ENCODE data around the gene TTLL10.

TTLL10 gene

DNA sequence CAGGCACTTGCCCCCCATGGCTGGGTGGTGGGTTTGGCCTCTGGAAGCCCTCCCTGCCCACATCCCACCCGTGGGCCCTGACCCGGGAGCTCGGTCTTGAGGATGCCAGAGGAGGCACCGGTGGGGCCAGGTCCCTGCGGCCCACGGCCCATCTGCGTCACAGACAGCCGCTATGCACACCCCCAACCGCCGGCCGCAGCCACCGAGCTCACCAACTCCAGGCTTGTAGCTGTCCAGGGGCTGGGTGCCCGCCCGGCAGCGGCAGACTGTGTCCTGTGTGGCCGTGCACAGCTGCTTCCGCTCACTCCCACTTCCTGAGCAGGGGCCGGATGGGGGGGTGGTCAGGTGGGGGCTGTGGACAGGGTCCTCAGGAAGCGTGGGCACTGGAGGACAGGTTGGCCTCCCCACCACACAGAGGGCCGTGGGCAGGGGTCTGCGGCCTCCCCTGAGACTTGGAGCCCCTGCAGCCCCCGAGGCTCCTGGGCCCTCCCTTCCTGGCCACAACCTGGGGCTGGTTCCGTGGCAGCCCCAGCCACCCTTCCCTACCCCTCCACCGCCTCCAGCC, 39.2 kb downstream of the TTLL10 start:
- TF ChIP-seq EZH2phosphoT487 (conservative IDR thresholded peaks at IDR 0.05; ENCODE audit: low read length): no peak
- TF ChIP-seq, protein P1, sequence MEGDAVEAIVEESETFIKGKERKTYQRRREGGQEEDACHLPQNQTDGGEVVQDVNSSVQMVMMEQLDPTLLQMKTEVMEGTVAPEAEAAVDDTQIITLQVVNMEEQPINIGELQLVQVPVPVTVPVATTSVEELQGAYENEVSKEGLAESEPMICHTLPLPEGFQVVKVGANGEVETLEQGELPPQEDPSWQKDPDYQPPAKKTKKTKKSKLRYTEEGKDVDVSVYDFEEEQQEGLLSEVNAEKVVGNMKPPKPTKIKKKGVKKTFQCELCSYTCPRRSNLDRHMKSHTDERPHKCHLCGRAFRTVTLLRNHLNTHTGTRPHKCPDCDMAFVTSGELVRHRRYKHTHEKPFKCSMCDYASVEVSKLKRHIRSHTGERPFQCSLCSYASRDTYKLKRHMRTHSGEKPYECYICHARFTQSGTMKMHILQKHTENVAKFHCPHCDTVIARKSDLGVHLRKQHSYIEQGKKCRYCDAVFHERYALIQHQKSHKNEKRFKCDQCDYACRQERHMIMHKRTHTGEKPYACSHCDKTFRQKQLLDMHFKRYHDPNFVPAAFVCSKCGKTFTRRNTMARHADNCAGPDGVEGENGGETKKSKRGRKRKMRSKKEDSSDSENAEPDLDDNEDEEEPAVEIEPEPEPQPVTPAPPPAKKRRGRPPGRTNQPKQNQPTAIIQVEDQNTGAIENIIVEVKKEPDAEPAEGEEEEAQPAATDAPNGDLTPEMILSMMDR (IDR thresholded peaks at IDR 0.05; ENCODE audit: insufficient read depth, low read length, poor library complexity, severe bottlenecking): no peak
- Histone ChIP-seq H3K9ac (ENCODE audit: low read length) (no peak overlapping the region), H3K4me3 (ENCODE audit: insufficient read depth, low read length, poor library complexity, severe bottlenecking) (no peak overlapping the region), H3F3A (ENCODE audit: insufficient read depth) (no peaks in the 10 kb centered on the region), H3K36me3 (ENCODE audit: low read length) (no peaks in the 10 kb centered on the region), H2AFZ (ENCODE audit: low read depth, low read length, severe bottlenecking) (no peak overlapping the region), H3K9me3 (ENCODE audit: insufficient read depth, low read length) (no peaks in the 10 kb centered on the region), H3K27ac (ENCODE audit: low read depth, low read length) (no peak overlapping the region), H3K27me3 (ENCODE audit: low read length) (no peaks in the 10 kb centered on the region), H3K4me2 (ENCODE audit: low read depth, low read length, poor library complexity, severe bottlenecking) (no peak overlapping the region), H4K20me1 (ENCODE audit: low read depth, low read length) (no peaks in the 10 kb centered on the region), H3K9me2 (replicated peaks; ENCODE audit: insufficient read depth, low read length) (no peaks in the 10 kb centered on the region), H3K79me2 (ENCODE audit: insufficient read depth, low read length) (no peaks in the 10 kb centered on the region)

DNA sequence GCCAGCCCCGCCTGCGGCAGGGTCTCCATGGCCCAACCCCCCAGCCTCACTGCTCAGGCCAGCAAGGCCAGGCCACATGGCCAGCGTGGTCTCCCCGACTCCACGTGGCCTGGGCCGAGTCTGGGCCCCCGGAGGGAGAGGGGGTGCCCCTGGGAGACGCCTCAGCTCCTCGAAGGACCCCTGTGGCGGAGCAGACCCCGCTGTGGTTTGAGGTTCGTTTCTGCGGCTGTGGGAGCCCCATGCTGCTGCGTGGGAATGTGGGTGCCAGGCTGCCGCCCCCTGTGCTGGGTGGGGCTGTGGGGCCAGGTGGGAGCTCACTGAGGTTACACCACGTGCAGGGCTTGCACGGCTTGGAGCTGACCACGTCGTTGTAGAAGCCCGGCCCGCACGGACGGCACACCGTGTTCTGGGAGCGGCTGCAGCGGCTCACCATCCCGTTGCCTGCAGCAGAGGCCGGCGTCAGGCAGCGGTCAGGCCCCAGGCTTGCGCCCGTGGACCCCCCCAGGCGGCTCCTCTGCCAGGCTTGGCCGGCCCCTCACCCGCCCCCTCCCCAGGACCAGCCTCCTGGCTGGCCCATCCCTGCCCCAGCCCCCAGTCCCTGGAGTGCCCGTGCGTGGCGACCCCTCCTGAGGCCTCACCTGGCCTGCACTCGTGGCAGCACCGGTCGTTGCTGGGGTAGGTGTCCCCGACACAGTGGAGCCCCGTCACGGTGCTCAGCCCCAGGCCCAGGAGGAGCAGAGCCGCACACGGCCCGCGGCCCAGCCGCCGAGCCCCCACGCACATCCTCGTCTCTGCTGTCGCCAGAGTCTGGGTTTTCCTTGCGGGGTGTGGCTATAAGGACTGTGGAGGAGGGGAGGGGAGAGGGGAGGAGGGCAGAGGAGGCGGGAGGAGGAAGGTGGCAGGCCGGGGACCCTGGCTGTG, 39.9 kb downstream of the TTLL10 start, which contains the start of gene TNFRSF4:
Gene TNFRSF4, minus strand, starts transcription at position 809 of the 921 bp plus-strand sequence. Its CDS starts 26 bp downstream, at position 783.
- no peak within 1 kb of the TSS for H3K27ac ChIP-seq (ENCODE audit: low read depth, low read length)
- no peaks in the 10 kb centered on the region for H3K36me3 ChIP-seq (ENCODE audit: low read length)
- no peaks in the 10 kb centered on the region for H3K79me2 ChIP-seq (ENCODE audit: insufficient read depth, low read length)
- no peaks in the 10 kb centered on the region for H3F3A ChIP-seq (ENCODE audit: insufficient read depth)
- no peak within 1 kb of the TSS for H3K4me3 ChIP-seq (ENCODE audit: insufficient read depth, low read length, poor library complexity, severe bottlenecking)
- H3K9ac ChIP-seq (ENCODE audit: low read length): no peak within 1 kb of the TSS
- no peaks in the 10 kb centered on the region for H4K20me1 ChIP-seq (ENCODE audit: low read depth, low read length)
- no peaks in the 10 kb centered on the region for H3K27me3 ChIP-seq (ENCODE audit: low read length)
- H3K4me2 ChIP-seq (ENCODE audit: low read depth, low read length, poor library complexity, severe bottlenecking): no peak within 1 kb of the TSS
- no peak for TF ChIP-seq EZH2phosphoT487 (conservative IDR thresholded peaks at IDR 0.05; ENCODE audit: low read length)
- TF ChIP-seq, protein P1 (IDR thresholded peaks at IDR 0.05; ENCODE audit: insufficient read depth, low read length, poor library complexity, severe bottlenecking): no peak
- H3K9me3 ChIP-seq (ENCODE audit: insufficient read depth, low read length): no peaks in the 10 kb centered on the region
- no peak within 1 kb of the TSS for H2AFZ ChIP-seq (ENCODE audit: low read depth, low read length, severe bottlenecking)
- no peaks in the 10 kb centered on the region for H3K9me2 ChIP-seq (replicated peaks; ENCODE audit: insufficient read depth, low read length)

DNA sequence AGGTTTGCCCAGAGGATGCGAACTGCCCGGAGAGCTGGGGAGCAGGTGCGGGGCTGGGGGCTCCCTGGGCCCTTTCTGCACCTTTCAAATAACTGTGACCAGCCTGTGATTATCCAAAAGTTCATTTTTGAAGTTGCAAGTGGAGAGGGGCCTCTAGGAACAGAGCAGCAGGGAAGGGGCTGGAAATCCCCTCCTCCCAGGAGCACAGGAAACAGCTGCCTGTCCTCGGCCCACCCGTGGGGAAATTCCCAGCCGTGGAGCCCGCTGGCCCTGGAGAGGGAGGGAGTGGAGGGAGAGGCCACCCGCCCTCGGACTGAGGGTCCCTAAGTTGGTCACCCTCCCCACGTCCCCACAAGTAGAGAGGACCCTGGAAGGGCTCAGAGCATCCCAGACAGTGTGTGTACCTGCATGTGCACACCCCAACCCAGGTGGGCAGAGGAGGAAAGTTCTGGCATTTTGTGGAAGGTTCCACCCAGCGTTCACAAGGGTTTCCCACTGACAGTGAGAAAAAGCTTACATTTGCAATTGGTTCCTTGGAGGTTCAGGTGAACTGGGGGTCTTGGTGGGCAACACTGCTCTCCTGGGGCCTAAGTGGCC, 41.5 kb downstream of the TTLL10 start:
- no peaks in the 10 kb centered on the region for H3K9me3 ChIP-seq (ENCODE audit: insufficient read depth, low read length)
- no peaks in the 10 kb centered on the region for H3K27me3 ChIP-seq (ENCODE audit: low read length)
- no peak for TF ChIP-seq EZH2phosphoT487 (conservative IDR thresholded peaks at IDR 0.05; ENCODE audit: low read length)
- TF ChIP-seq, protein P1 (IDR thresholded peaks at IDR 0.05; ENCODE audit: insufficient read depth, low read length, poor library complexity, severe bottlenecking): no peak
- no peaks in the 10 kb centered on the region for H4K20me1 ChIP-seq (ENCODE audit: low read depth, low read length)
- no peaks in the 10 kb centered on the region for H3K36me3 ChIP-seq (ENCODE audit: low read length)
- no peak overlapping the region for H3K27ac ChIP-seq (ENCODE audit: low read depth, low read length)
- no peak overlapping the region for H2AFZ ChIP-seq (ENCODE audit: low read depth, low read length, severe bottlenecking)
- no peaks in the 10 kb centered on the region for H3K79me2 ChIP-seq (ENCODE audit: insufficient read depth, low read length)
- no peaks in the 10 kb centered on the region for H3F3A ChIP-seq (ENCODE audit: insufficient read depth)
- H3K4me2 ChIP-seq (ENCODE audit: low read depth, low read length, poor library complexity, severe bottlenecking): no peak overlapping the region
- no peaks in the 10 kb centered on the region for H3K9me2 ChIP-seq (replicated peaks; ENCODE audit: insufficient read depth, low read length)
- H3K9ac ChIP-seq (ENCODE audit: low read length): no peak overlapping the region
- H3K4me3 ChIP-seq (ENCODE audit: insufficient read depth, low read length, poor library complexity, severe bottlenecking): no peak overlapping the region
